ENCODE measurements around the gene MBNL2.

DNA sequence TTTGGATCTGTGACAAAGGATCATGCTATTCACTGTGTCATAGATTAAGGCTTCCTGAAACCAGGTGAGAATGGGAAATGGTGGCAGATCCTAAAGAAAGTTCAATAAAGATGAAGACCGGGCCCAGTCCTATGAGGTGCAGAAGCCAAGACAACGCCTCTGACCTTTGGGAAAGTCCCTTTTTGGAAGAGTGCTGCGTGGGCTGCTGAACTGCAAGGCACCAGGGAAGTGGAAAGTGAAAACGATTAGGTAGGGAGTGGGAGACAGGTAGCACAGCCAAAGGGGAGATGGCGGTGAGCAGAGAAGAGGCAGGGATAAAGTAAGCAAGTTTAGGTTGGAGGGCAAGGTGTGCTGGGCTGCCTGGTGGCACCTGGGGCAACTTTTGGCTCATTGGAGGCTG, 16.3 kb downstream of the MBNL2 start:
- TF ChIP-seq, protein P1, sequence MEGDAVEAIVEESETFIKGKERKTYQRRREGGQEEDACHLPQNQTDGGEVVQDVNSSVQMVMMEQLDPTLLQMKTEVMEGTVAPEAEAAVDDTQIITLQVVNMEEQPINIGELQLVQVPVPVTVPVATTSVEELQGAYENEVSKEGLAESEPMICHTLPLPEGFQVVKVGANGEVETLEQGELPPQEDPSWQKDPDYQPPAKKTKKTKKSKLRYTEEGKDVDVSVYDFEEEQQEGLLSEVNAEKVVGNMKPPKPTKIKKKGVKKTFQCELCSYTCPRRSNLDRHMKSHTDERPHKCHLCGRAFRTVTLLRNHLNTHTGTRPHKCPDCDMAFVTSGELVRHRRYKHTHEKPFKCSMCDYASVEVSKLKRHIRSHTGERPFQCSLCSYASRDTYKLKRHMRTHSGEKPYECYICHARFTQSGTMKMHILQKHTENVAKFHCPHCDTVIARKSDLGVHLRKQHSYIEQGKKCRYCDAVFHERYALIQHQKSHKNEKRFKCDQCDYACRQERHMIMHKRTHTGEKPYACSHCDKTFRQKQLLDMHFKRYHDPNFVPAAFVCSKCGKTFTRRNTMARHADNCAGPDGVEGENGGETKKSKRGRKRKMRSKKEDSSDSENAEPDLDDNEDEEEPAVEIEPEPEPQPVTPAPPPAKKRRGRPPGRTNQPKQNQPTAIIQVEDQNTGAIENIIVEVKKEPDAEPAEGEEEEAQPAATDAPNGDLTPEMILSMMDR (conservative IDR thresholded peaks at IDR 0.05), result no peak
- no peak for TF ChIP-seq ZFX (IDR thresholded peaks at IDR 0.05)
